WTC11 (cell line): ENCODE results near the gene KRT79. TPM values are rescaled to one million over a fixed set of nuclear protein-coding genes. Genes with fewer than 3 reads are reported as not detected.

Source experiments
- ATAC-seq: fragments of 200-7000 bp; cut with Tn5 transposase; 2 replicates; pipeline ENCODE4 v1.10.0; 2021; ENCODE audit warnings: mild to moderate bottlenecking, moderate library complexity
- CTCF ChIA-PET: fragments of 300-600 bp; sonication (Branson Sonifier 250); formaldehyde crosslinking; loops from one replicate; lab custom pipeline; 2021; ENCODE audit warnings: antibody characterized with exemption; lab: Charles Lee
- POLR2A ChIA-PET: fragments of 350-600 bp; sonication (Branson Sonifier 250); formaldehyde crosslinking; loops from one replicate; lab custom pipeline; 2021; ENCODE audit warnings: antibody characterized with exemption; lab: Charles Lee
- DNase-seq: peaks from one replicate; pipeline ENCODE4 v3.0.0; 2021; ENCODE audit warnings: low spot score
- H3K27ac Mint-ChIP-seq: 2 replicates; pipeline ENCODE4 v1.8.0; 2021; ENCODE audit warnings: mixed read lengths
- H3K27me3 Mint-ChIP-seq: 2 replicates; pipeline ENCODE4 v1.8.0; 2021; ENCODE audit warnings: low read depth, mild to moderate bottlenecking, moderate library complexity, mixed read lengths
- H3K36me3 Mint-ChIP-seq: 2 replicates; pipeline ENCODE4 v1.8.0; 2021; ENCODE audit warnings: mixed read lengths
- H3K4me1 Mint-ChIP-seq: 2 replicates; pipeline ENCODE4 v1.8.0; 2022; ENCODE audit warnings: mixed read lengths
- H3K4me3 Mint-ChIP-seq: 2 replicates; pipeline ENCODE4 v1.8.0; 2021; ENCODE audit warnings: mild to moderate bottlenecking, moderate library complexity, mixed read lengths
- H3K9me3 Mint-ChIP-seq: 2 replicates; pipeline ENCODE4 v1.8.0; 2021; ENCODE audit warnings: mixed read lengths
- ATF1 ChIP-seq: sonication (generic); formaldehyde crosslinking; IDR thresholded peaks from 2 replicates; pipeline ENCODE4 v1.8.1; 2023; ENCODE audit warnings: mild to moderate bottlenecking, moderate library complexity, missing genetic modification reagents
- ELF4 ChIP-seq: sonication (generic); formaldehyde crosslinking; IDR thresholded peaks from 2 replicates; pipeline ENCODE4 v1.8.1; 2022; ENCODE audit warnings: low read depth, mild to moderate bottlenecking, moderate library complexity, missing genetic modification reagents
- EMX1 ChIP-seq: fragments of 250-450 bp; sonication (Bioruptor Pico); IDR thresholded peaks from 2 replicates; pipeline ENCODE4 v1.8.0; 2021; ENCODE audit warnings: mild to moderate bottlenecking
- FOXJ3 ChIP-seq: sonication (generic); formaldehyde crosslinking; IDR thresholded peaks from 2 replicates; pipeline ENCODE4 v1.9.0; 2021; ENCODE audit warnings: missing genetic modification reagents, mild to moderate bottlenecking, borderline replicate concordance
- GABPB1 ChIP-seq: sonication (generic); formaldehyde crosslinking; IDR thresholded peaks from 2 replicates; pipeline ENCODE4 v1.8.1; 2023; ENCODE audit warnings: mild to moderate bottlenecking, missing genetic modification reagents
- IRF2 ChIP-seq: sonication (generic); formaldehyde crosslinking; IDR thresholded peaks from 2 replicates; pipeline ENCODE4 v1.8.0; 2022; ENCODE audit warnings: low read depth, missing genetic modification reagents, borderline replicate concordance
- MXD4 ChIP-seq: fragments of 250-450 bp; sonication (Bioruptor Pico); IDR thresholded peaks from 2 replicates; pipeline ENCODE4 v1.8.0; 2021; ENCODE audit warnings: mild to moderate bottlenecking, moderate library complexity, borderline replicate concordance
- MYBL2 ChIP-seq: sonication (generic); formaldehyde crosslinking; IDR thresholded peaks from 2 replicates; pipeline ENCODE4 v1.8.1; 2023; ENCODE audit warnings: mild to moderate bottlenecking, moderate library complexity, missing genetic modification reagents
- OVOL2 ChIP-seq: fragments of 250-450 bp; sonication (Bioruptor Pico); IDR thresholded peaks from 2 replicates; pipeline ENCODE4 v1.9.0; 2021; ENCODE audit warnings: mild to moderate bottlenecking, borderline replicate concordance
- SMAD3 ChIP-seq: sonication (generic); formaldehyde crosslinking; IDR thresholded peaks from 2 replicates; pipeline ENCODE4 v1.8.0; 2022; ENCODE audit warnings: missing genetic modification reagents, mild to moderate bottlenecking, borderline replicate concordance
- SP1 ChIP-seq: sonication (generic); formaldehyde crosslinking; conservative IDR thresholded peaks from 2 replicates; pipeline ENCODE4 v1.8.1; 2022; ENCODE audit warnings: missing genetic modification reagents
- ZNF138 ChIP-seq: sonication (generic); formaldehyde crosslinking; conservative IDR thresholded peaks from 2 replicates; pipeline ENCODE4 v1.8.1; 2022; ENCODE audit warnings: mild to moderate bottlenecking, moderate library complexity, missing genetic modification reagents
- ZNF263 ChIP-seq: sonication (generic); formaldehyde crosslinking; IDR thresholded peaks from 2 replicates; pipeline ENCODE4 v1.8.1; 2022; ENCODE audit warnings: low read depth, mild to moderate bottlenecking, moderate library complexity, missing genetic modification reagents
- ZNF416 ChIP-seq: fragments of 250-450 bp; sonication (Bioruptor Pico); IDR thresholded peaks from 2 replicates; pipeline ENCODE4 v1.9.0; 2021; ENCODE audit warnings: mild to moderate bottlenecking, inconsistent platforms
- total RNA-seq: library from RNA; stranded (reverse); gene quantifications from 3 replicates; pipeline ENCODE4 v1.2.3, GENCODE V29; 2021
- TF ChIP-seq, protein P1 (sequence below): sonication (generic); formaldehyde crosslinking; IDR thresholded peaks from 2 replicates; pipeline ENCODE4 v1.8.1; 2023; ENCODE audit warnings: mild to moderate bottlenecking, missing genetic modification reagents, borderline replicate concordance
- TF ChIP-seq, protein P2 (sequence below): fragments of 250-450 bp; sonication (Bioruptor Pico); IDR thresholded peaks from 2 replicates; pipeline ENCODE4 v1.9.0; 2021; ENCODE audit warnings: mild to moderate bottlenecking
- TF ChIP-seq, protein P3 (sequence below): fragments of 250-450 bp; sonication (Bioruptor Pico); IDR thresholded peaks from 2 replicates; pipeline ENCODE4 v2.1.2; 2022; ENCODE audit warnings: mild to moderate bottlenecking, moderate library complexity
- TF ChIP-seq, protein P4 (sequence below): sonication (generic); formaldehyde crosslinking; IDR thresholded peaks from 2 replicates; pipeline ENCODE4 v1.8.1; 2023; ENCODE audit warnings: mild to moderate bottlenecking, missing genetic modification reagents, moderate library complexity
- TF ChIP-seq, protein P5 (sequence below): sonication (generic); formaldehyde crosslinking; IDR thresholded peaks from 2 replicates; pipeline ENCODE4 v1.8.0; 2022; ENCODE audit warnings: mild to moderate bottlenecking, missing genetic modification reagents
- TF ChIP-seq, protein P6 (sequence below): sonication (generic); formaldehyde crosslinking; IDR thresholded peaks from 2 replicates; pipeline ENCODE4 v1.8.0; 2023; ENCODE audit warnings: mild to moderate bottlenecking, missing genetic modification reagents

The KRT79 gene
- total RNA-seq, 1 experiment from 2014 or later = not detected

DNA sequence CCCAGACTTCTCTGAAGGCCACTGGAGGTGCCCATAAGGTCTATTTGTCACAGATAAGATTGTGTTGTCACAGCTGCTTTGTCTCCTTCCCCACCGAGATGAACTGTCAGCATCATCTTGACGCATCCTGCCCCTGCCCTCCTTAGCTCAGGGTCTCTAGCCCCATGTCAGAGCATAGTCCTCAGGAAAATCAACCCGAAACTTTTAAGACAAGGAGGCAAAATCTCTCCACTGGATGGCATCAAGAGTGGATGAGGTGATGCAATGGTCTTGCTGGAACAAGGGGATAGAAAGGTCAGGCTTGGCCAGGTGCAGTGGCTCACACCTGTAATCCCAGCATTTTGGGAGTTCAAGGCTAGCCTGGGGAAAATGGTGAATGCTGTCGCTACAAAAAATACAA lies 8.2 kb downstream of the KRT79 start:
- no peak for TF ChIP-seq GABPB1 (CRISPR knock-in tag)
- TF ChIP-seq EMX1 (CRISPR knock-in tag) = no peak
- no peak for TF ChIP-seq MXD4
- no peak for ATAC-seq

DNA sequence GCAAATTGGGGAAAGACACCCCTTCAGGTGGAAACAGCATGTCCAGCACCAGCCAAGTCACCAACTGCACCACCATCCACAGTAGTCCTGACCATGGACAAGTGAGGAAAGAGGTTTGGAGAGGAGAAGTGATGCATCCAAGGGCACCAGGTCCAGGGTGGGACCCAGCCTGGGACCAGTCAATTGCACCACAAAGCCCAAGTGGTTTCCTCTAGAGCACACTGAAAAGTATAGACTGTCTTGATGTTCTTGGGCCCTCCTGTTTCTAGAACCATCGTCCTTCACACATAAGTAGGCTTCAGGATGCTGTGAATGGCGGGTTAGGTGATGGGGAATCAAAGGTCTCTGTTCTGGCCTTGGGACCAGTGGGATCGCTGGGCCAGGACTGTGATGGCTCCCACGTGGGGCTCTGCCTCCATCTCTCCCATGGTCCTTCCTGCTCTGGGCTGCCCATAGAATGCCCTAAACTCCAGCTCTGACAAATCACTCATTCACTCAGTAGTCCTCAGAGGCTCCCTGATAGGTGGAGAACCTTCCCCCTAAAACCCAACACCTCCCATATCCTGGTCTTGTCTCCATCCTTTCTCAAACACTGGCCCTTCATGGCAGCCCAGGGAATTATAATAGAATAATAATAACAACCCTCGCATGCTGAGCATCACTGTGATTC lies 9.2 kb downstream of the KRT79 start:
- H3K27me3 Mint-ChIP-seq = no peaks in the 10 kb centered on the region; the same call in 1 of the 2 replicates
- no peaks in the 10 kb centered on the region for H3K36me3 Mint-ChIP-seq
- H3K27ac Mint-ChIP-seq = no peak overlapping the region
- peaks cover 6% of the 10 kb centered on the region for H3K9me3 Mint-ChIP-seq
- peaks cover 7% of the 10 kb centered on the region for H3K4me1 Mint-ChIP-seq
- ATAC-seq (no peak), DNase-seq (no peak)
- no peak overlapping the region for H3K4me3 Mint-ChIP-seq
- POLR2A ChIA-PET = interaction anchor here (0.6 kb wide), 1 partner anchor 20 kb away, joined by 3 read pairs; no protein-coding TSS in a partner anchor
- CTCF ChIA-PET = interaction anchor here (1.0 to 1.3 kb wide), 3 partner anchors 20 to 109 kb away, joined by 3 to 4 read pairs (median 4); no protein-coding TSS in a partner anchor
- TF ChIP-seq ELF4 (CRISPR knock-in tag) (no peak), FOXJ3 (CRISPR knock-in tag) (no peak), MYBL2 (CRISPR knock-in tag) (no peak), ZNF138 (CRISPR knock-in tag) (no peak), SMAD3 (no peak), IRF2 (CRISPR knock-in tag) (no peak), ZNF416 (CRISPR knock-in tag) (no peak), OVOL2 (CRISPR knock-in tag) (no peak), SP1 (CRISPR knock-in tag) (no peak), ZNF263 (CRISPR knock-in tag) (no peak), GABPB1 (CRISPR knock-in tag) (no peak), ATF1 (no peak)
- TF ChIP-seq, protein P1, sequence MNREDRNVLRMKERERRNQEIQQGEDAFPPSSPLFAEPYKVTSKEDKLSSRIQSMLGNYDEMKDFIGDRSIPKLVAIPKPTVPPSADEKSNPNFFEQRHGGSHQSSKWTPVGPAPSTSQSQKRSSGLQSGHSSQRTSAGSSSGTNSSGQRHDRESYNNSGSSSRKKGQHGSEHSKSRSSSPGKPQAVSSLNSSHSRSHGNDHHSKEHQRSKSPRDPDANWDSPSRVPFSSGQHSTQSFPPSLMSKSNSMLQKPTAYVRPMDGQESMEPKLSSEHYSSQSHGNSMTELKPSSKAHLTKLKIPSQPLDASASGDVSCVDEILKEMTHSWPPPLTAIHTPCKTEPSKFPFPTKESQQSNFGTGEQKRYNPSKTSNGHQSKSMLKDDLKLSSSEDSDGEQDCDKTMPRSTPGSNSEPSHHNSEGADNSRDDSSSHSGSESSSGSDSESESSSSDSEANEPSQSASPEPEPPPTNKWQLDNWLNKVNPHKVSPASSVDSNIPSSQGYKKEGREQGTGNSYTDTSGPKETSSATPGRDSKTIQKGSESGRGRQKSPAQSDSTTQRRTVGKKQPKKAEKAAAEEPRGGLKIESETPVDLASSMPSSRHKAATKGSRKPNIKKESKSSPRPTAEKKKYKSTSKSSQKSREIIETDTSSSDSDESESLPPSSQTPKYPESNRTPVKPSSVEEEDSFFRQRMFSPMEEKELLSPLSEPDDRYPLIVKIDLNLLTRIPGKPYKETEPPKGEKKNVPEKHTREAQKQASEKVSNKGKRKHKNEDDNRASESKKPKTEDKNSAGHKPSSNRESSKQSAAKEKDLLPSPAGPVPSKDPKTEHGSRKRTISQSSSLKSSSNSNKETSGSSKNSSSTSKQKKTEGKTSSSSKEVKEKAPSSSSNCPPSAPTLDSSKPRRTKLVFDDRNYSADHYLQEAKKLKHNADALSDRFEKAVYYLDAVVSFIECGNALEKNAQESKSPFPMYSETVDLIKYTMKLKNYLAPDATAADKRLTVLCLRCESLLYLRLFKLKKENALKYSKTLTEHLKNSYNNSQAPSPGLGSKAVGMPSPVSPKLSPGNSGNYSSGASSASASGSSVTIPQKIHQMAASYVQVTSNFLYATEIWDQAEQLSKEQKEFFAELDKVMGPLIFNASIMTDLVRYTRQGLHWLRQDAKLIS = no peak
- TF ChIP-seq, protein P2, sequence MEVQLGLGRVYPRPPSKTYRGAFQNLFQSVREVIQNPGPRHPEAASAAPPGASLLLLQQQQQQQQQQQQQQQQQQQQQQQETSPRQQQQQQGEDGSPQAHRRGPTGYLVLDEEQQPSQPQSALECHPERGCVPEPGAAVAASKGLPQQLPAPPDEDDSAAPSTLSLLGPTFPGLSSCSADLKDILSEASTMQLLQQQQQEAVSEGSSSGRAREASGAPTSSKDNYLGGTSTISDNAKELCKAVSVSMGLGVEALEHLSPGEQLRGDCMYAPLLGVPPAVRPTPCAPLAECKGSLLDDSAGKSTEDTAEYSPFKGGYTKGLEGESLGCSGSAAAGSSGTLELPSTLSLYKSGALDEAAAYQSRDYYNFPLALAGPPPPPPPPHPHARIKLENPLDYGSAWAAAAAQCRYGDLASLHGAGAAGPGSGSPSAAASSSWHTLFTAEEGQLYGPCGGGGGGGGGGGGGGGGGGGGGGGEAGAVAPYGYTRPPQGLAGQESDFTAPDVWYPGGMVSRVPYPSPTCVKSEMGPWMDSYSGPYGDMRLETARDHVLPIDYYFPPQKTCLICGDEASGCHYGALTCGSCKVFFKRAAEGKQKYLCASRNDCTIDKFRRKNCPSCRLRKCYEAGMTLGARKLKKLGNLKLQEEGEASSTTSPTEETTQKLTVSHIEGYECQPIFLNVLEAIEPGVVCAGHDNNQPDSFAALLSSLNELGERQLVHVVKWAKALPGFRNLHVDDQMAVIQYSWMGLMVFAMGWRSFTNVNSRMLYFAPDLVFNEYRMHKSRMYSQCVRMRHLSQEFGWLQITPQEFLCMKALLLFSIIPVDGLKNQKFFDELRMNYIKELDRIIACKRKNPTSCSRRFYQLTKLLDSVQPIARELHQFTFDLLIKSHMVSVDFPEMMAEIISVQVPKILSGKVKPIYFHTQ (CRISPR knock-in tag) = no peak
- TF ChIP-seq, protein P3, sequence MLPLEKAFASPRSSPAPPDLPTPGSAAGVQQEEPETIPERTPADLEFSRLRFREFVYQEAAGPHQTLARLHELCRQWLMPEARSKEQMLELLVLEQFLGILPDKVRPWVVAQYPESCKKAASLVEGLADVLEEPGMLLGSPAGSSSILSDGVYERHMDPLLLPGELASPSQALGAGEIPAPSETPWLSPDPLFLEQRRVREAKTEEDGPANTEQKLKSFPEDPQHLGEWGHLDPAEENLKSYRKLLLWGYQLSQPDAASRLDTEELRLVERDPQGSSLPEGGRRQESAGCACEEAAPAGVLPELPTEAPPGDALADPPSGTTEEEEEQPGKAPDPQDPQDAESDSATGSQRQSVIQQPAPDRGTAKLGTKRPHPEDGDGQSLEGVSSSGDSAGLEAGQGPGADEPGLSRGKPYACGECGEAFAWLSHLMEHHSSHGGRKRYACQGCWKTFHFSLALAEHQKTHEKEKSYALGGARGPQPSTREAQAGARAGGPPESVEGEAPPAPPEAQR = no peak
- TF ChIP-seq, protein P4, sequence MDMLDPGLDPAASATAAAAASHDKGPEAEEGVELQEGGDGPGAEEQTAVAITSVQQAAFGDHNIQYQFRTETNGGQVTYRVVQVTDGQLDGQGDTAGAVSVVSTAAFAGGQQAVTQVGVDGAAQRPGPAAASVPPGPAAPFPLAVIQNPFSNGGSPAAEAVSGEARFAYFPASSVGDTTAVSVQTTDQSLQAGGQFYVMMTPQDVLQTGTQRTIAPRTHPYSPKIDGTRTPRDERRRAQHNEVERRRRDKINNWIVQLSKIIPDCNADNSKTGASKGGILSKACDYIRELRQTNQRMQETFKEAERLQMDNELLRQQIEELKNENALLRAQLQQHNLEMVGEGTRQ = no peak
- TF ChIP-seq, protein P5, sequence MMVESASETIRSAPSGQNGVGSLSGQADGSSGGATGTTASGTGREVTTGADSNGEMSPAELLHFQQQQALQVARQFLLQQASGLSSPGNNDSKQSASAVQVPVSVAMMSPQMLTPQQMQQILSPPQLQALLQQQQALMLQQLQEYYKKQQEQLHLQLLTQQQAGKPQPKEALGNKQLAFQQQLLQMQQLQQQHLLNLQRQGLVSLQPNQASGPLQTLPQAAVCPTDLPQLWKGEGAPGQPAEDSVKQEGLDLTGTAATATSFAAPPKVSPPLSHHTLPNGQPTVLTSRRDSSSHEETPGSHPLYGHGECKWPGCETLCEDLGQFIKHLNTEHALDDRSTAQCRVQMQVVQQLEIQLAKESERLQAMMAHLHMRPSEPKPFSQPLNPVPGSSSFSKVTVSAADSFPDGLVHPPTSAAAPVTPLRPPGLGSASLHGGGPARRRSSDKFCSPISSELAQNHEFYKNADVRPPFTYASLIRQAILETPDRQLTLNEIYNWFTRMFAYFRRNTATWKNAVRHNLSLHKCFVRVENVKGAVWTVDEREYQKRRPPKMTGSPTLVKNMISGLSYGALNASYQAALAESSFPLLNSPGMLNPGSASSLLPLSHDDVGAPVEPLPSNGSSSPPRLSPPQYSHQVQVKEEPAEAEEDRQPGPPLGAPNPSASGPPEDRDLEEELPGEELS (CRISPR knock-in tag) = no peak
- TF ChIP-seq, protein P6, sequence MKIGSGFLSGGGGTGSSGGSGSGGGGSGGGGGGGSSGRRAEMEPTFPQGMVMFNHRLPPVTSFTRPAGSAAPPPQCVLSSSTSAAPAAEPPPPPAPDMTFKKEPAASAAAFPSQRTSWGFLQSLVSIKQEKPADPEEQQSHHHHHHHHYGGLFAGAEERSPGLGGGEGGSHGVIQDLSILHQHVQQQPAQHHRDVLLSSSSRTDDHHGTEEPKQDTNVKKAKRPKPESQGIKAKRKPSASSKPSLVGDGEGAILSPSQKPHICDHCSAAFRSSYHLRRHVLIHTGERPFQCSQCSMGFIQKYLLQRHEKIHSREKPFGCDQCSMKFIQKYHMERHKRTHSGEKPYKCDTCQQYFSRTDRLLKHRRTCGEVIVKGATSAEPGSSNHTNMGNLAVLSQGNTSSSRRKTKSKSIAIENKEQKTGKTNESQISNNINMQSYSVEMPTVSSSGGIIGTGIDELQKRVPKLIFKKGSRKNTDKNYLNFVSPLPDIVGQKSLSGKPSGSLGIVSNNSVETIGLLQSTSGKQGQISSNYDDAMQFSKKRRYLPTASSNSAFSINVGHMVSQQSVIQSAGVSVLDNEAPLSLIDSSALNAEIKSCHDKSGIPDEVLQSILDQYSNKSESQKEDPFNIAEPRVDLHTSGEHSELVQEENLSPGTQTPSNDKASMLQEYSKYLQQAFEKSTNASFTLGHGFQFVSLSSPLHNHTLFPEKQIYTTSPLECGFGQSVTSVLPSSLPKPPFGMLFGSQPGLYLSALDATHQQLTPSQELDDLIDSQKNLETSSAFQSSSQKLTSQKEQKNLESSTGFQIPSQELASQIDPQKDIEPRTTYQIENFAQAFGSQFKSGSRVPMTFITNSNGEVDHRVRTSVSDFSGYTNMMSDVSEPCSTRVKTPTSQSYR (CRISPR knock-in tag) = no peak

More for the DNA sequence above, 8.2 kb downstream of the KRT79 start:
- Mint-ChIP-seq H3K27ac (no peak overlapping the region), H3K9me3 (peaks cover 6% of the 10 kb centered on the region), H3K36me3 (no peaks in the 10 kb centered on the region), H3K4me1 (peaks cover 7% of the 10 kb centered on the region), H3K4me3 (no peak overlapping the region), H3K27me3 (no peaks in the 10 kb centered on the region; the same call in 1 of the 2 replicates)
- ChIA-PET POLR2A (no interaction called here), CTCF (interaction anchor here (1.0 to 2.2 kb wide), 5 partner anchors 21 to 111 kb away, joined by 3 to 5 read pairs (median 4); no protein-coding TSS in a partner anchor)
- no peak for DNase-seq
